HepG2 (cell line): ENCODE data around the gene KBTBD13. TPM values are rescaled to one million over a fixed set of nuclear protein-coding genes. Genes with fewer than 3 reads are reported as not detected.
A peak's percentile ranks its signal among the peaks of the same experiment; 100 is the strongest.

Source experiments
- ATRX ChIP-seq: sonication (generic); formaldehyde crosslinking; IDR thresholded peaks from 2 replicates; pipeline ENCODE4 v1.4.0; 2020; ENCODE audit warnings: missing genetic modification reagents, borderline replicate concordance
- EHMT2 ChIP-seq: fragments of 200-600 bp; sonication (generic); IDR thresholded peaks from 2 replicates; pipeline ENCODE4 v1.7.0; 2017; ENCODE audit warnings: antibody characterized with exemption, low read depth, low read length, borderline replicate concordance
- ELK4 ChIP-seq: sonication (generic); formaldehyde crosslinking; IDR thresholded peaks from 2 replicates; pipeline ENCODE4 v1.9.0; 2021; ENCODE audit warnings: missing genetic modification reagents, borderline replicate concordance
- ERF ChIP-seq: IDR thresholded peaks from 2 replicates; pipeline ENCODE4 v1.6.1; 2018; ENCODE audit warnings: missing biosample characterization, missing genetic modification reagents
- FOXC1 ChIP-seq: sonication (generic); formaldehyde crosslinking; IDR thresholded peaks from 2 replicates; pipeline ENCODE4 v1.8.0; 2022; ENCODE audit warnings: mild to moderate bottlenecking, missing genetic modification reagents, borderline replicate concordance
- FOXK1 ChIP-seq: sonication (generic); formaldehyde crosslinking; IDR thresholded peaks from 2 replicates; pipeline ENCODE4 v1.4.0; 2020; ENCODE audit warnings: low read depth, missing genetic modification reagents, borderline replicate concordance
- HNF4G ChIP-seq, 2 experiments: sonication (generic) in 1 of 2; formaldehyde crosslinking in 1 of 2; IDR thresholded peaks; 2 replicates each; pipeline versions ENCODE4 v1.4.0 to v1.6.1; 2011 to 2020; ENCODE audit warnings: borderline replicate concordance in 2 of 2, low read depth in 2 of 2, mild to moderate bottlenecking in 2 of 2, low read length in 1 of 2, missing genetic modification reagents in 1 of 2, moderate library complexity in 1 of 2
- HOXD1 ChIP-seq: sonication (generic); formaldehyde crosslinking; IDR thresholded peaks from 2 replicates; pipeline ENCODE4 v1.5.0; 2020; ENCODE audit warnings: missing genetic modification reagents
- KLF12 ChIP-seq: sonication (generic); formaldehyde crosslinking; IDR thresholded peaks from 2 replicates; pipeline ENCODE4 v1.4.0; 2020; ENCODE audit warnings: missing genetic modification reagents, borderline replicate concordance
- KLF13 ChIP-seq: sonication (generic); formaldehyde crosslinking; IDR thresholded peaks from 2 replicates; pipeline ENCODE4 v1.4.0; 2020; ENCODE audit warnings: mild to moderate bottlenecking, missing genetic modification reagents
- MAFF ChIP-seq: IDR thresholded peaks from 2 replicates; pipeline ENCODE4 v1.6.1; 2011; ENCODE audit warnings: low read depth, low read length, improper control_type of control experiment
- MED8 ChIP-seq: sonication (generic); formaldehyde crosslinking; IDR thresholded peaks from 2 replicates; pipeline ENCODE4 v1.8.1; 2023; ENCODE audit warnings: mild to moderate bottlenecking, missing genetic modification reagents; ENCODE audit not compliant: insufficient replicate concordance
- NCOR1 ChIP-seq: fragments of 200-600 bp; sonication (generic); IDR thresholded peaks from 2 replicates; pipeline ENCODE4 v1.7.0; 2017; ENCODE audit warnings: antibody characterized with exemption, low read length, borderline replicate concordance
- NFE2L1 ChIP-seq: sonication (generic); formaldehyde crosslinking; IDR thresholded peaks from 2 replicates; pipeline ENCODE4 v1.4.0; 2020; ENCODE audit warnings: missing genetic modification reagents, mild to moderate bottlenecking, borderline replicate concordance
- SOX5 ChIP-seq: IDR thresholded peaks from 2 replicates; pipeline ENCODE4 v1.6.1; 2016; ENCODE audit warnings: borderline replicate concordance
- STAT6 ChIP-seq: sonication (generic); formaldehyde crosslinking; IDR thresholded peaks from 2 replicates; pipeline ENCODE4 v1.4.0; 2020; ENCODE audit warnings: missing genetic modification reagents, mild to moderate bottlenecking, borderline replicate concordance
- TOE1 ChIP-seq: sonication (generic); formaldehyde crosslinking; IDR thresholded peaks from 2 replicates; pipeline ENCODE4 v1.4.0; 2020; ENCODE audit warnings: mild to moderate bottlenecking, missing genetic modification reagents
- ZBTB44 ChIP-seq: sonication (generic); formaldehyde crosslinking; IDR thresholded peaks from 2 replicates; pipeline ENCODE4 v1.4.0; 2020; ENCODE audit warnings: missing genetic modification reagents
- ZNF260 ChIP-seq: sonication (generic); formaldehyde crosslinking; IDR thresholded peaks from 2 replicates; pipeline ENCODE4 v1.4.0; 2020; ENCODE audit warnings: missing genetic modification reagents, low read depth, mild to moderate bottlenecking, borderline replicate concordance
- ZNF333 ChIP-seq: sonication (generic); formaldehyde crosslinking; IDR thresholded peaks from 2 replicates; pipeline ENCODE4 v1.4.0; 2020; ENCODE audit warnings: mild to moderate bottlenecking, missing genetic modification reagents, borderline replicate concordance
- ZNF512B ChIP-seq: sonication (generic); formaldehyde crosslinking; IDR thresholded peaks from 2 replicates; pipeline ENCODE4 v1.5.1; 2020; ENCODE audit warnings: missing genetic modification reagents, mild to moderate bottlenecking, borderline replicate concordance
- ZNF703 ChIP-seq: sonication (generic); formaldehyde crosslinking; IDR thresholded peaks from 2 replicates; pipeline ENCODE4 v1.5.1; 2020; ENCODE audit warnings: missing genetic modification reagents, mild to moderate bottlenecking, moderate library complexity, borderline replicate concordance
- polyA plus RNA-seq, 8 experiments: library from polyadenylated mRNA; depleted of rRNA in 3 of 8; stranded (reverse) in 7 of 8; unstranded in 1 of 8; fragments of >200 nt; fragmentation: Illumina TruSeq in 4 of 8; extraction: Trizol in 4 of 8; gene quantifications; 2 replicates each; pipeline versions ENCODE4 v1.2.1 to v1.2.3, GENCODE V29; 2011 to 2016; ENCODE audit warnings: low read depth in 4 of 8, missing spikeins in 1 of 8, mixed read lengths in 1 of 8; ENCODE audit not compliant: insufficient read depth in 1 of 8
- total RNA-seq, 5 experiments: library from RNA; depleted of rRNA; stranded (reverse); fragments of >200 nt; fragmentation: Illumina TruSeq; extraction: Trizol; gene quantifications; 2 replicates each; pipeline ENCODE4 v1.2.3, GENCODE V29; 2016; ENCODE audit warnings: low read depth in 1 of 5

KBTBD13 gene
- total and polyA plus RNA-seq, 2 of the 13 experiments (the other 11 are each of a cell fraction or from before 2014, with no cell fraction given), result not detected

- TF ChIP-seq ELK4 (CRISPR knock-in tag) (no peak), ZNF512B (CRISPR knock-in tag) (no peak), HOXD1 (CRISPR knock-in tag) (no peak), KLF13 (CRISPR knock-in tag) (no peak), ZBTB44 (CRISPR knock-in tag) (no peak), ZNF333 (no peak), ATRX (CRISPR knock-in tag) (no peak), FOXC1 (CRISPR knock-in tag) (0 out of 2 replicates have a peak, but pooled peaks have one; percentile 2), MED8 (CRISPR knock-in tag) (no peak), HNF4G (IDR thresholded peaks at IDR 0.05; ENCODE audit: borderline replicate concordance, low read depth, low read length) (no peak), HNF4G (CRISPR knock-in tag; IDR thresholded peaks at IDR 0.05; ENCODE audit: borderline replicate concordance, low read depth) (no peak), NCOR1 (no peak), MAFF (no peak), SOX5 (no peak), ERF (CRISPR knock-in tag) (0 out of 2 replicates have a peak, but pooled peaks have one; percentile 0), KLF12 (peak; percentile 6; the same call in 1 of the 2 replicates), ZNF260 (no peak), ZNF703 (CRISPR knock-in tag) (no peak), NFE2L1 (CRISPR knock-in tag) (no peak), EHMT2 (no peak), FOXK1 (CRISPR knock-in tag) (no peak), TOE1 (no peak), STAT6 (no peak)
Measured at GRCh38 chr15:65057549-65057940, 19.0 kb upstream of the KBTBD13 start (continued).
